Neural cell (in vitro differentiated cells): Measurements from ENCODE around the gene NTPCR.

Experiments
- CTCF ChIP-seq: fragments of 450-650 bp; IDR thresholded peaks from 2 replicates; pipeline ENCODE4 v1.5.1; 2014; ENCODE audit warnings: antibody characterized with exemption, mild to moderate bottlenecking, moderate library complexity; ENCODE audit not compliant: poor library complexity, severe bottlenecking
- EP300 ChIP-seq: fragments of 450-650 bp; conservative IDR thresholded peaks from 2 replicates; pipeline ENCODE4 v1.6.1; 2014; ENCODE audit warnings: antibody characterized with exemption, mild to moderate bottlenecking, moderate library complexity; ENCODE audit not compliant: poor library complexity, severe bottlenecking
- EZH2 ChIP-seq: fragments of 200-600, 300-800 bp; shearing (Covaris generic), sonication (generic); IDR thresholded peaks from 2 replicates; pipeline ENCODE4 v1.6.1; 2014; ENCODE audit warnings: antibody characterized with exemption, low read length, borderline replicate concordance, mild to moderate bottlenecking; ENCODE audit not compliant: insufficient read depth, poor library complexity, severe bottlenecking
- MXI1 ChIP-seq: fragments of 450-650 bp; conservative IDR thresholded peaks from 2 replicates; pipeline ENCODE4 v1.6.1; 2014; ENCODE audit warnings: antibody characterized with exemption, mild to moderate bottlenecking; ENCODE audit not compliant: poor library complexity, severe bottlenecking
- POLR2AphosphoS5 ChIP-seq: IDR thresholded peaks from 2 replicates; pipeline ENCODE4 v1.6.1; 2012
- RAD21 ChIP-seq: fragments of 450-650 bp; conservative IDR thresholded peaks from 2 replicates; pipeline ENCODE4 v1.6.1; 2014; ENCODE audit warnings: antibody characterized with exemption, mild to moderate bottlenecking, moderate library complexity
- REST ChIP-seq: IDR thresholded peaks from 2 replicates; pipeline ENCODE4 v1.6.1; 2012; ENCODE audit warnings: borderline replicate concordance
- SMC3 ChIP-seq: fragments of 450-650 bp; conservative IDR thresholded peaks from 2 replicates; pipeline ENCODE4 v1.6.1; 2014; ENCODE audit warnings: antibody characterized with exemption, mild to moderate bottlenecking, moderate library complexity; ENCODE audit not compliant: poor library complexity
- TAF1 ChIP-seq: IDR thresholded peaks from 2 replicates; pipeline ENCODE4 v1.6.1; 2012; ENCODE audit warnings: low read depth

GRCh38 chr1:232900818-232901217 is 49.6 kb upstream of the NTPCR start:
- no peak for TF ChIP-seq RAD21
- TF ChIP-seq TAF1, result no peak
- no peak for TF ChIP-seq POLR2AphosphoS5
- TF ChIP-seq EP300, result no peak
- TF ChIP-seq EZH2, result no peak
- no peak for TF ChIP-seq CTCF
- TF ChIP-seq REST, result no peak
- no peak for TF ChIP-seq MXI1
- TF ChIP-seq SMC3, result no peak
